Fibroblast of skin of back (primary cell): ENCODE results near the gene PAQR7.
"Not testable (repeated sequence)": the region's sequence is repeated elsewhere in the genome, so short reads cannot be mapped to it uniquely, and the experiment has no call there.

ENCODE experiments used
- DNase-seq: peaks from one replicate; pipeline ENCODE4 v3.0.0-alpha.2; 2013

Gene PAQR7

DNA sequence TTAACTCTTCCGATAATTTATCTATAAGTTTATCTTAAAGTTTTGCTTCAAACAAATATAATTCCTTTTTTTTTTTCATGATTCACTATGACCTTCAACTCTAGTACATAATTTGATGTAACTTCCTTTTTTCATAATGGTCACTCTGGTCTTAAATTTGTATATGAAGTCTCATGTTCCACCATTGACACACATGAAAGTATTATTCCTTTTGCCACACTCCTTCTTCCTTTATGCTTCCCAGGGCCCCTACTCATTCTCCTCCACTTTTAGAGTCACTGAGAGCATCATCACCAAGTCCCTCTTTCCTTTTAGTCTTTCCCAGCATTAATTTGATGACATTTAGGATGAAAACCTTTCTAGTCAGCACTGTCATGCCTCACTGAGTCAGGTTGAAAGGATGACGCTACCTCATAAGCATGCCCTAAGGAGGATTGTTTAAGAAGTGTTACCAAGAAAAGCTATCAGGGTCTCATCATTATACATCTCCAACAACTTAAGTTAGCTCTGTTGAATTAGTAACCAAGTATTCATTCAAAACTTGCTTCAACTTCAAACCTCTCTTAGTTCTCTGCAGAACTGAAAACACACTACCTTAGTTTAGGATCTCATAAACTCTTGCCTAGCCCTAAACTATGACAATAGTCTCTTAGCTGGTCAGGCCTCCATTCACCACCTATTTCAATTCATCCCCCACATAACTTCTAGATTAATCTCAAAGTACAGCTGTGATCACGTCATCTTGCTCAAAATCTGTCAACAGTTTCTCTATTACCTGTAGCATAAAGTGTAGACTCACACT, 30.8 kb downstream of the PAQR7 start:
- no peak for DNase-seq

DNA sequence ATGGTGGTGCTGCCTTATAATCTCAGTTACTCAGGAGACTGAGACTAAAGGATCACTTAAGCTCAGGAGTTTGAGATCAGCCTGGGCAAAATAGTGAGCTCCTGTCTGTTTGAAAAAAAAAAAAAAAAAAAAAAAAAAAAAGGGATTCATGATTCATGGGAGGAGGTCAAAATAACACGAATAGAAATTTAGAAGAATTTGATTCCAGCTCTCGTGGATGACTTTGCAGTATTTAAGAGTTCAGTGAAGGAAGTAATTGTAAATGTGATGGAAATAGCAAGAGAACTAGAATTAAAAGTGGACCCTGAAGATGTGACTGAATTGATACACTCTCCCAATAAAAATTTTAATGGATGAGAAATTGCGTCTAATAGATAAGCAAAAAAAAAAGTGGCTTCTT, 32.0 kb downstream of the PAQR7 start:
- DNase-seq, result no peak

DNA sequence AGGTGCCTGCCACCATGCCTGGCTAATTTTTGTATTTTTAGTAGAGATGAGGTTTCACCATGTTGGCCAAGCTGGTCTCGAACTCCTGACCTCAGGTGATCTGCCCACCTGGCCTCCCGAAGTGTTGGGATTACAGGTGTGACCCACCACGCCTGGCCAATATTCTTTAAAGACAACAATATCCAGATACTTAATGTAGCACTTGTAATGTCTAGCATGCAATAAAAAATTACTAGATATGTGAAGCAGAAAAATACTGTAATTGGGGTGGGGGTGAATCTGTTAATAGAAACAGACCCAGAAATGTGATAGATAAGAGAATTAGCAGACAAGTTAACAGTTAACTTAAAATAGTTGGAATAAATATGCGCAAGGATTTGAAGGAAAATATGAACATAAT, 35.7 kb downstream of the PAQR7 start:
- not testable (repeated sequence) for DNase-seq

DNA sequence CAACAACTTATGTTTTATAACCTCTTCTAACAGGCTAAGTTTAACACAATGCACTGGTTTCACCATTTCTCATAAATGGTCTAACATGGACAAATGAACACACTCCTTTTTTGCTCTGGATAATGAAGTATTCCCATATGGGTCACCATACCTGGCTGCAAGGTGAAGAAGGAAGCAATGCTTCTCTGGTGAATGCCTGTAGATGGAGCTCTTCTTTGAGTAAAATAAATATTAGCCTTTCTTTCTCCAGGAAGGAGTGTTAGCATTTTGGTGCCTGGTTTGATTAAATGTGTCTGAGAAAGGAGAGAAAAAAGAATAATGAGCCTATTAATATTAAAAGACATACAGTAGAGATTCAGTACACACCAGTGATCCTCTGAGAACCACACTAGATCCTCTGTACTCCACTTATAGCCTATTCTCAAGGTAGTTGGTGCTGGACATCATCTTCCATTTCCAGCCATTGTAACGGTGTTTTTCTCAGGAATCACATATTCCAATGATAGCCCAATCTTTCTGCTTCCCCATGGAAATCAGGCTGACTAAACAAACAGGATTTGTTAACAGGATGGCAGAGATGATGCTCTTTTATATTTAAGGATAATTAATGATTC, 38.1 kb downstream of the PAQR7 start:
- DNase-seq, result no peak

DNA sequence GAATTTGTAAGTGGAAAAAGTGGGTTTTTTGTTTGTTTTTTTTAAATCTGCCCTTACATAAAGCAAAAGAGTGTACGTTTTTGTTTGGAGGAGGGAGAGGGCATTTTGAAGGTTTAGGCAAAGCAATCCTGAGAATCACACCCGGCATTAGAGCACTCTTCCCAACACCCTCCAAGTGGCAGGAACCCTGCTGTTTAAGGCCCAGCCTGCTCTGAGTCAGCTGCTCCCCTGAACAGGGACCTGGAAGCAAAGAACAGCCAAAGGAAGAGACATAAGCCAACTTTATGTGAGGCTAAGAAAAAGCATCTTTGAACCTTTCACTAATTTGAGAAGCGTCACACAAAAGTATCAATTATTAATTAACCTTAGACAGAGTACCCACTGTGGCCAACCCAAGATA, 38.8 kb downstream of the PAQR7 start:
- peak; percentile 18 for DNase-seq

DNA sequence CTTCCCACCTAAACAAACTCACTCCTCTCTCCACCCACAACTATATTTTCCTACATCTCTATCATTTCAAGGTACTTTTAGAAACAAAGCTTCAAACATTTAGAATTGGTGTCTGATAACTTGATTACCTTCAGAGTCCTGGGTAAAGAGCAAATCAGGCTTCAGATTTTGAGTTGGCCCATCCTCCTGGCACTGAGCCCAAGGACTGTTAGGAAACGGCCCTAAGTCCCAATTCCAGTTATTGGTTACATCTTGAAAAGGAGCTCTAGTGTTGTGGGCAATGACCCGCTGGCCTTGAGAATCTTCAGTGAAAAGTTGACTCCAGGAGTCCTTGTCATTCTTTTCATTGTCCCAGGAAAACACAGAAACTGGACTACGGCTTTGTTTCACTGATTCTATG, 40.6 kb downstream of the PAQR7 start:
- DNase-seq, result no peak

DNA sequence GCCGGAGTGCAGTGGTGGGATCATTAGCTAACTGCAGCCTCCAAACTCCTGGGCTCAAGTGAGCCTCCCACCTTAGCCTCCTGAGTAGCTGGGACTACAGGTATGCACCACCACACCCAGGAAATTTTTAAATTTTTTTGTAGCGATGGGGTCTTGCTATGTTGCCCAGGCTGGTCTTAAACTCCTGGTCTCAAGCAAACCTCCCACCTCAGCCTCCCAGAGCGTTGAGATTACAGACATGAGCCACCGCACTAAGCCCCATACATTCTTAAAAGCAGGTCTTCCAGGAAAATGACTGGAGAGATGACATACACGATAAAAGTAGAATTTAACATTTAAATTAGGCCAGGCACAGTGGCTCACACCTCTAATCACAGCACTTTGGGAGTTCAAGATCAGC, 42.4 kb downstream of the PAQR7 start:
- DNase-seq, result no peak

DNA sequence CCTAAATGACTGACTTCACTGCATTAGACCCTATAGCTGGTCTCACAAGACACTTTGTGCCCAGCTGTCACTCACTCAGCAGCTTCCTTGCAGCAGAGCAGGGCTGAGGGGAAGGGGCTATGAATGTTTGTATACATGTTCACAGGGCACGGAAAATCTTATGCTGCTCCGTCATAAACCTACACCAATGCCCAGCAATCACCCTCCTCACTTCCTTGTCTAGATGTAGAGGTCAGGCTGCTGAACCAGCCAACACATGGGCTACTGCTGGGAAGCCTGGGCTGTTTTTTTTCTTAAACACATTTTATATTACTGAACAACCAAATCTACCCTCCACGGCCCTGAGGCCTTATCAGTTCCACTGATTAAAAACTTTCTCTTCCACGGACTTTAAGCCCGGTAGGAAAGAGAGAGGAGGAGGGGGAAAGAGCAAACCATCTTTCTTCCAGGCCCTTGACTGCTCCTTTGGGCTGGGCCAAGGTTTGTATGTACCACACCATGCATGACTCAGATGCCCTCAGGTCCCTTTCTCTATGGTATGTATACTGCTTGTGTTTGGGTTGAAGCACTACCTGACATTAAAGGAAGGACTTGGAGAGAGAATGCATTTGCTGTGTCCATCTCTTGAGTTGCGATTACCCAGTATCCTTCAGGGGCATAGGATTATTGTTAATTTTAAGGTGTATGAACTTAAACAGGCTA, 43.0 kb downstream of the PAQR7 start:
- DNase-seq, result no peak

DNA sequence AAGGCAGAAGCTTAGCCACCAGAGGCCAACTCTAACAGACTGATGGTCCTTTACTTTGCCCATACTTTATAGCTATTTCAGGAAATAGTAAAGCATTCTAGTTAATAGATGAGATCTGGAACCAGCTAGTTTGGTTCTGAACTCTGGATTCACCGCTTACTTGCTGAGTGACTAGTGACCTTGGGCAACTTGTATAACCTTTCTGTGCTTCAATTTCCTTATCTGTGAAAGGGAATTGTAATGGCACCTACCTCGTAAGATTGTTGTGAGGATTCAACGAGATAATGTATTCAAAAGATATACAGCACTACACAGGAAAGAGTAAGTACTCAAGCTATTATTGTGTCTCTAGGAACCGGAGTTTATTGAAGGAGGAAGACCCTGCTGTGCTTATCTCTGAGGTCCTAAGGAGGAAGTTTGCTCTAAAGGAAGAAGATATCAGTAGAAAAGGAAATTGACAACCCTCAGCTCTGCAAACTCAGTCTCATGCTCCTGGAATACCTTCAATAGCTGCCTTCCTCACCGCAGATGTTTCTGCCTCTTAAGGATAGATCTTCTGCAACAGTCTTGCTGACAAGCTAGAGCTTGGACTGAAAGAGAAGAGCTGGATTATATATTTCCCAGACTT, 43.8 kb downstream of the PAQR7 start:
- DNase-seq, result no peak

DNA sequence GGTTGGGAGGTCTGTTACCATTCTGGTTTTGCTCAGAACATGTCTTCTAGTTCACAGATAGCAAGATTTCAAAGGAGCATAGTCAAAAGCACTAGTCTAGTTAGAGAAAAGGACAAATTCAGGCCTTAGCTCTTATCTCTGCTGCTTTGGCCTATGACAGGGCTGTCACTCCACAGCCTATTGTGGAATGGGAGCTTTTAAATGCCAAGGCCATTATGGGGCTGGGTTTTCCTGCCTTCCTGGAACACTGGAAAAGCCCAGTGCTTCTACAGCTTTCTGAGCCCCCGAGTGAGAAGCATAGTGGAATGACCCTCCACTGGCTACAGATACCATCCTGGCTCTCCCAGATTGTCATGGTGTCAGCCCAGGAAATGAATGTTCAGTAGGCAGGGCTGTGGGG, 46.5 kb downstream of the PAQR7 start:
- no peak for DNase-seq

DNA sequence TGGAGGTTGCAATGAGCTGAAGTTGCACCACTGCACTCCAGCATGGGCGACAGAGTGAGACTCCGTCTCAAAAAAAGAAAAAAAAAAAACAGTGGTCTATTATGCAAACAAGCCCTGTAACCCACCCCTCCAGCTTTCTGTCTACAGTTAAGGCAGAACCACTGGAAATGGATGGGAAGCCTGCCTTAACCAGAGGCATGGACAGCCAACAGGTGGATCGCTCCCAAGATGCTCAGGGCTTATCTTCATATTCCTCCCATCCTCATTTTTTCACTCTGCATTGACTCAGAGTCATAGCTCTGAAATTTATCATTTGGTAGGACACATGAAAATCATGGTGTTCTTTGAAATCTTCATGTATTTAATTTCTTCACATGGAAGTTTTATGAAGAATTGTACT, 47.0 kb downstream of the PAQR7 start:
- DNase-seq, result no peak

DNA sequence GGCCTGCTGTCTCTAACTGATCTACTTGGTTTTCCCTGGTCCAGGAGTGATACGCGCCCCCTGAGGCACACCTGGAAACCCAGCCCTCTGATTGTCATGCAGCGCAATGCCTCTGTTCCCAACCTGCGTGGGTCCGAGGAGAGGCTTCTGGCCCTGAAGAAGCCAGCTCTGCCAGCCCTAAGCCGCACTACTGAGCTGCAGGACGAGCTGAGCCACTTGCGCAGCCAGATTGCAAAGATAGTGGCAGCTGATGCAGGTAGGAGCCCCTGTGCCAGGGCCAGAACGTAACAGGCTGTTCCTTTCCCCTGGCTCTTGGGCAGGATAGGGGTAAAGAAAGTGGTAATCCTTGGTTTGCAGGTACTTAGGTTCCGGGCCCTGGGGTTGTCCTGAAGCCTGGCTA, 48.9 kb downstream of the PAQR7 start:
- DNase-seq, result no peak

DNA sequence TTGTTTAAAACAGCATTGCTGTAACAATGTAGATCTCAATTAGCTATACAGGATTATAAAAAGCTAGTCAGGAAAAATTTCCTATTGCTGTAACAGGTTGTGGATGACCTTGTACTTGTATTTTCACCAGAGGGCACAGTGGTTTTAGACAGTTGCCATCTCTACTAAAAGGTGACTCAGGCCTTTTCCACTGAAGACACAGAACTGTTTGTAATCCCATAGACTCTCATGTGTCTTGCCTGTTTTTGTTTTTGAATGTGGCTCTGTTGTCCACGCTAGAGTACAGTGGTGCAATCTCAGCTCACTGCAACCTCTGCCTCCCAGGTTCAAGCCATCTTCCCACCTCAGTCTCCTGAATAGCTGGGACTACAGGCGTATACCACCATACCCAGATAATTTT, 49.9 kb downstream of the PAQR7 start:
- DNase-seq, result no peak

DNA sequence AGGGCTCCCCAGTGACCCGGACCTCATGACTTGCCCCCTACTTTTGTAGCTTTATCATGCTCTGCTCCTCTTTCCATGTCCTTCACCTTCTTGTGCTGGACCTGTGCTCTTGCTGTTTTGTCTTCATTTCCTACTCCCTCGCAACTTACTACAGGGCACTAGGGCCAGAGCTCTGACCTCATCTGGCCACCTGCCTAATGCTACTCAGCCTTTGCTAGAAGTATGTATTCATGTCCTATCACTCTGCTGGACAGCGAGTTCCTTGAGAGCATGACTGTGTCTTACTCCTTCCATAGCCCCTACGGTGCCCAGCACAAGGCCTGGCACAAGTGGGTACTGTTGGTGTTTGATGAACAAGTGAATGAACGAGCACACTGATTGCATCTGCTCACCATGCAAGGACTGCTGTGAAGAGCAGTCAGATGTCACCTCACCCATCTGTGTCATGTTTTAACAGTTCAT, 53.8 kb downstream of the PAQR7 start:
- DNase-seq, result no peak

DNA sequence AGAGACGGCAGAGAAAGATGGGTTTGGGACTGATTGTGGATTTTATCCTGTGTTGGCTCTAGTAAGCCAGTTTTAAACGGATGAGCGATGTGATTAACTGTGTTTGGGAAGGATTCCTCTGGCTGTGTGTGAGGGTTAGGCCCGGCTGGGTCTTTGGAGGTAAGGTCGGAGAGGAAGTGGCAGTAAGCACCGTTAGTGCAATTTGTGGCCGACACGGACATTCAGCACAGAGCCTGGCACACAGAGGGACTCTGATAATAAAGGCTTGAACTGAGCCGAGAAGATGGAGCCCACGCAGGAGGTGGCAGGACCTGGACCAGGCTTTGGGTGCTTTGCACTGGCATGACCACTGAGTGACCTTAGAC, 54.4 kb downstream of the PAQR7 start:
- no peak for DNase-seq

DNA sequence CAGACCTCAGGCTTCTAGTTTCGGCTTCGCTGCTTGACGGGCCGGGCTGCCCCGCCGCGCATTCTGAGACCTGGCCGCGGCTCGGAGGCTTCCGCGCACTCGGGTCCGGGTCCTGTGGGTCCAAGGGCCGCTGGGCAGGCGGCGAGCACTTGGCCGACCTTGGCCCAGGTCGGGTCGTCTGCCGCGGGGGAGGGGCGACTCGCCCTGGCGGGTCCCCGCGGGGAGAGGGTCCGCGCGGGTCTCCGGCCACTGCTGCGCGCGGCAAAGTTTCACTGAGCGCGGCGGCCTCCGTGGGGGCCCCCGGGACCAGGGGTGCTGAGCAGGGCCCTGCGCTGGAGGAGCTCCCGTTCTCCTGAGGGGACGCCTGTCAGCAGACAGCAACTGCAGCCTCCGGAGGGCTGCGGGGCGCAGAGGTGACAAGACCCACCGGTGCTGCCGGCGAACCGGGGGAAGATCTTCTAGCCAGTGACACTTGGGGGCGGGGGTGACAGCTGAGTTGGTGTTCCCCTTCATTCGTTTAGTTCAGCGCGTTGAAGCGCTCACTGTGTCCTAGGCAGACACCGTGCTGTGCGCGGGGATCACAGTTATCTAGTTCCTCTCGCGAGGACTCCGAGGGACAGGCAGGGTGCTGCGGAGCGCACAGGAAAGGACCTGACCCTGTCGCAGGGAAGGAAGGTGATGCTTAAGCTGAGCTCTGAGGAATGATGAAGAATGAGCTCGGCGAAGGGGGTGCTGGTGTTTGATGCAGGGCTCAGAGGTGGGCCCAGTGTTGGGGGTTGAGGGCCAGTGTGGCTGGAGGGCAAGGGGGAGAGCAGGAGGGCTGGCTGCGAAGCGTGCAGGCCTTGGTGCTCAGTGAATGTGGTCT, 55.0 kb downstream of the PAQR7 start:
- peak; percentile 75 for DNase-seq

DNA sequence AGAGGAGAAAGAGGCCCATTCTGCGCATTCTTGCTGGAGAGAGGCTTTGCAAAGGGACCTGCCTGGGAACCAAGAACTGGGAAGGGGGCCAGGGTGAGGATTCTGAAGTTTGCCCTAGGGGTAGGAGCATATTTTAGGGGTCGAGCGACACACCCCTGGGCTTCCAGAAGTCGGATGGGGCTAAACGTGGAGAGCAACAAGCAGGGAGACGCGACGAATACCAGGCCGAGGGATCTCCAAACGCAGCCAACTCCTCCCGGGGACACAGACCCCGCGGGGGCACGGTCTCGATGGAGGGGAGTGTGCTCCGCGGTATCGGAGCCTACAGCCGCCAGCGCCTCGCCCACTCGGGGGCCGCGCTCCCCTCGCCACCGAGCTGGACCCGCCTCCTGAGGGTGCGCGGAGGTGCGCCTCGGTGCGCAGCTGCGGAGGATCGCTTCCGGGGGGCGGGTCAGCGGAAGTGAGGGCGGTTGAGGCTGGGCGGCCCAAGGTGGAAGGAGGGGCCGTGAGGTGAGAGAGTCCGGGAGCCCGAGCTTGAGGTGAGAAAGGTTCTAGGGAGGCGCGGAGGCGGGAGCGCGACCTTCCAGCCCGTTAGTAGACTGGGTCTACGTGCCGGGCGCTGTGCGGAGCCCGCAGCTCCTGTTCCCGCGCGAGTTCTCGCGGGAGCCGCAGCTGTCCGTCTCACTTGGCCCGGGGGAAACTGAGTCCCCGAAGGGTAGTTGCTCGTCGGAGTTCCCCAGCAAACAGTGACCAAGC, 55.8 kb downstream of the PAQR7 start, which contains the start of gene MTFR1L:
Gene MTFR1L, plus strand, starts transcription at position 464 of the 756 bp plus-strand sequence. CDS start 3,151 bp downstream, outside the sequence.
- DNase-seq, result peak; percentile 76

DNA sequence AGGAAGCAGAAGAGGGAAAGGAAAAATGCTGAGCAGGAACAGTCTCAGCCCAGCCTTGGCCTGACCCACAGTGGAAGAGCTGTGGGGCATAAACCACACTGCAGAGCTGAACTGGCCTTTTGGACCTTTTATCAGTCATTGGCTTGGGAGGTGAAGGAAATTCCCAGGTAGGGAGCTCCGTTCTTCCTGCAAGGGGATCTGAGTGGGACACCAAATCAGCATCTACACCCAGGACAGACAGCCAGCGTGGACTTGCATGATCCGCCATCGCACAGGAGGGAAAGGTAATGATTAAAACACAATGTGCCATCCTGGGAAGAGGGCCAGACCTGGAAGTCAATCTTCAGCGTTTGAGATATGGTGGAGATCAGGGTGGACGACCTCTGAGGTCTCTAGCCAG, 56.9 kb downstream of the PAQR7 start:
- no peak for DNase-seq

DNA sequence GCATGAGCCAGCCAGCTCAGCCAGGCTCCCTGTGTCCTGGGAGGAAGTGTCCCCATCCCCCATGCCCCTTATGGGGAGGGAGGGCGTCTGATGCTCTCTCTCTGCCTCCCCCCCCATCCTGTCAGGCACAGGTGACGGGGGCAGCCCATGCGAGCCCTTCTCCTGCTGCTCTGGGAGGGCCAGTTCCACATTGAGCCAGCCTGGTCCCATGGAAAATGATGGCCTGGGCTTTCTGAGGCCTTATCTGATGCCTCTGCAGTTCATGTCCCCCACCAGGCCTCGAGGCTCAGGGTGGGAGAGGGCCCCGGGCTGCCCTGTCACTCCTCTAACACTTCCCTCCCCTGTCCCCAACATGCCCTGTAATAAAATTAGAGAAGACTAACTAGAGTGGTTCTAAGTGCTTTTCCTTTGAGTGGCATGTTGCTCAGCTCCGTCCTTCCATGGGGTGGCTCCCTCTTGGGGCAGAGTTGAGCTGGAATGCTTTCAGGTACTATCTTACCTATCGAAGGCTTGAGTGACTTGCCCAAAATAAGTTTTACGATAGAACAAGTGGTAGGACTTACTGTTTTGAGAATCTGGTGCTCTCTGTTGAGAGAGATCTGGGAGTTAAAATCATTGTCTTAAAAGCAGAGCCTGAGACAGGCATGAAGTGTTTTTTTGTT, 57.5 kb downstream of the PAQR7 start:
- DNase-seq, result no peak

DNA sequence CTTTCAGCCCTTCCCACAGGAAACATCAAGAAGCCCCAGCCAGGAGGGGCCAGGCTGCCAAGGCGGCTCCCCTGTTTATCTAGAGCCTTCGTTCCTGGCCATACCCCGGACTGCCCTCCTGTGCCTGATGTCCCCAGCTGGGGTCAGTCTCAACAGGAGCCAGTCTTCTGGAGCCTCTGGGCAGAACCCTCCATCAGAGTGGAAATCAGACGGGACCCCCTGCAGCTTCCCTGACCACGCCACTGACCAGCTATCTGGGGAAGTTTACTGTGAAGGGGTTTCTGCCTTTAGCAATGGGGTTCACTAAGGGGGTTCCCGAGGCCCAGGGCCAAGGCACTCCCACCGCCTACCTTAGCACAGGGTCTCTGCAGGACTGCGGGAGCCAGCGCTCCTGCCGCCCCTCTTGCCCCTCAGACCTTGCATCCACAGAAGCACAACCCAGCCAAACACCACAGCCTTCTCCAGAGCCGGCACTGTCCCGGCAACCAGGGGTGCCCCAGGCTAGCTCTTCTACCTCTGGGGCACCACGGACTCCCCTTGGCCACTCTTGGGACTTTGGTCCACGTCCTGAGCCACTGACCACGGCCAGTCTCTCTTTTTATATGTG, 59.3 kb downstream of the PAQR7 start:
- no peak for DNase-seq
